ENCODE data around the gene SOCS7. TPM values are rescaled to one million over a fixed set of nuclear protein-coding genes. Genes with fewer than 3 reads are reported as not detected.

Gene SOCS7
- total RNA-seq, 1 experiment from 2014 or later: 29.2 TPM

GRCh38 chr17:38317081-38317480 is 34.6 kb upstream of the SOCS7 start:
- Mint-ChIP-seq H3K27ac (ENCODE audit: unreplicated experiment) (no peak overlapping the region), H3K4me3 (ENCODE audit: unreplicated experiment) (no peak overlapping the region), H3K36me3 (ENCODE audit: insufficient read depth, unreplicated experiment) (peaks cover 71% of the 10 kb centered on the region), H3K9me3 (ENCODE audit: unreplicated experiment) (no peaks in the 10 kb centered on the region), H3K27me3 (ENCODE audit: insufficient read depth, unreplicated experiment) (no peaks in the 10 kb centered on the region), H3K4me1 (ENCODE audit: low read depth, unreplicated experiment) (peaks cover 7% of the 10 kb centered on the region)
- no peak overlapping the region for H3K4me3 ChIP-seq (ENCODE audit: low read depth, low read length)
- peaks cover 6% of the 10 kb centered on the region; the same call in 1 of the 2 replicates for H3K36me3 ChIP-seq (ENCODE audit: control insufficient read depth, insufficient read depth, low read length)
- intact Hi-C loops (cut with micrococcal nuclease; ENCODE audit: unreplicated experiment): no loop called here
- no peak for DNase-seq
- ChIA-PET POLR2A (no interaction called here), CTCF (interaction anchor here (1.6 kb wide), 1 partner anchor 32 kb away, joined by 10 read pairs; no protein-coding TSS in a partner anchor)
- TF ChIP-seq, protein P1, sequence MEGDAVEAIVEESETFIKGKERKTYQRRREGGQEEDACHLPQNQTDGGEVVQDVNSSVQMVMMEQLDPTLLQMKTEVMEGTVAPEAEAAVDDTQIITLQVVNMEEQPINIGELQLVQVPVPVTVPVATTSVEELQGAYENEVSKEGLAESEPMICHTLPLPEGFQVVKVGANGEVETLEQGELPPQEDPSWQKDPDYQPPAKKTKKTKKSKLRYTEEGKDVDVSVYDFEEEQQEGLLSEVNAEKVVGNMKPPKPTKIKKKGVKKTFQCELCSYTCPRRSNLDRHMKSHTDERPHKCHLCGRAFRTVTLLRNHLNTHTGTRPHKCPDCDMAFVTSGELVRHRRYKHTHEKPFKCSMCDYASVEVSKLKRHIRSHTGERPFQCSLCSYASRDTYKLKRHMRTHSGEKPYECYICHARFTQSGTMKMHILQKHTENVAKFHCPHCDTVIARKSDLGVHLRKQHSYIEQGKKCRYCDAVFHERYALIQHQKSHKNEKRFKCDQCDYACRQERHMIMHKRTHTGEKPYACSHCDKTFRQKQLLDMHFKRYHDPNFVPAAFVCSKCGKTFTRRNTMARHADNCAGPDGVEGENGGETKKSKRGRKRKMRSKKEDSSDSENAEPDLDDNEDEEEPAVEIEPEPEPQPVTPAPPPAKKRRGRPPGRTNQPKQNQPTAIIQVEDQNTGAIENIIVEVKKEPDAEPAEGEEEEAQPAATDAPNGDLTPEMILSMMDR (IDR thresholded peaks at IDR 0.05; ENCODE audit: insufficient read depth in 1 of 2, low read depth in 1 of 2, low read length in 1 of 2, severe bottlenecking in 1 of 2, unreplicated experiment in 1 of 2): no peak
- peaks cover 9% of the 10 kb centered on the region; the same call in 1 of the 2 replicates for H3K4me1 ChIP-seq
- BruUV-seq (replicated peaks): no TSS peak
- H3K27me3 ChIP-seq (replicated peaks; ENCODE audit: control insufficient read depth, insufficient read depth, low read length): no peaks in the 10 kb centered on the region
- H3K9me3 ChIP-seq: no peaks in the 10 kb centered on the region

DNA sequence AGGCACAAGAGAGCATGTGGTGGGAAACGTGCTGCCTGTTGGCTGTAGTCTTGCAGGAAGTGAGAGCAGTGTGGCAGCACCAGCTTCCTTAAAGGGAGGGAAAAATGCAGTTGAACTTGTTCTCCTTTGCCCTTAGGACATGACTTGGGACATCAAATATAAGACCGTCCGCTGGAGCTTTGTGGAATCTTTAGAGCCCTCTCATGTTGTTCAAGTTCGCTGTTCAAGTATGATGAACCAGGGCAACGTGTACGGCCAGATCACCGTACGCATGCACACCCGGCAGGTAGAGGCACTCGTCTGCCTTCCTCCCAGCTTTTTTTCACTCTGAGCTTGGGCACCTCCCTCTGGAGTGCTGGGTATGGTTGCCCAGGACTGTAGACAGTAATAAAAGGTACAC is 31.2 kb upstream of the SOCS7 start:
- peak; percentile 70 to 79 for DNase-seq
- intact Hi-C loops (cut with micrococcal nuclease; ENCODE audit: unreplicated experiment): no loop called here
- H3K4me3 Mint-ChIP-seq (ENCODE audit: unreplicated experiment): peak overlapping the region; percentile 11
- TF ChIP-seq, protein P1 (IDR thresholded peaks at IDR 0.05; ENCODE audit: insufficient read depth in 1 of 2, low read depth in 1 of 2, low read length in 1 of 2, severe bottlenecking in 1 of 2, unreplicated experiment in 1 of 2): no peak
- H3K27ac Mint-ChIP-seq (ENCODE audit: unreplicated experiment): peak overlapping the region; percentile 34
- ChIA-PET POLR2A (interaction anchor here (0.6 to 0.7 kb wide), 2 partner anchors 31 to 64 kb away, joined by 4 to 6 read pairs; no protein-coding TSS in a partner anchor), CTCF (interaction anchor here (0.9 to 2.6 kb wide), 3 partner anchors 14 to 94 kb away, joined by 6 to 11 read pairs (median 7); no protein-coding TSS in a partner anchor)
- no peaks in the 10 kb centered on the region for H3K9me3 Mint-ChIP-seq (ENCODE audit: unreplicated experiment)
- Histone ChIP-seq H3K9me3 (no peaks in the 10 kb centered on the region), H3K27me3 (replicated peaks; ENCODE audit: control insufficient read depth, insufficient read depth, low read length) (no peaks in the 10 kb centered on the region), H3K36me3 (ENCODE audit: control insufficient read depth, insufficient read depth, low read length) (peaks cover 10% of the 10 kb centered on the region), H3K4me3 (ENCODE audit: low read depth, low read length) (no peak overlapping the region), H3K4me1 (peaks cover 30% of the 10 kb centered on the region)
- H3K27me3 Mint-ChIP-seq (ENCODE audit: insufficient read depth, unreplicated experiment): no peaks in the 10 kb centered on the region
- H3K4me1 Mint-ChIP-seq (ENCODE audit: low read depth, unreplicated experiment): peaks cover 16% of the 10 kb centered on the region
- no TSS peak for BruUV-seq (replicated peaks)
- peaks cover 62% of the 10 kb centered on the region for H3K36me3 Mint-ChIP-seq (ENCODE audit: insufficient read depth, unreplicated experiment)

DNA sequence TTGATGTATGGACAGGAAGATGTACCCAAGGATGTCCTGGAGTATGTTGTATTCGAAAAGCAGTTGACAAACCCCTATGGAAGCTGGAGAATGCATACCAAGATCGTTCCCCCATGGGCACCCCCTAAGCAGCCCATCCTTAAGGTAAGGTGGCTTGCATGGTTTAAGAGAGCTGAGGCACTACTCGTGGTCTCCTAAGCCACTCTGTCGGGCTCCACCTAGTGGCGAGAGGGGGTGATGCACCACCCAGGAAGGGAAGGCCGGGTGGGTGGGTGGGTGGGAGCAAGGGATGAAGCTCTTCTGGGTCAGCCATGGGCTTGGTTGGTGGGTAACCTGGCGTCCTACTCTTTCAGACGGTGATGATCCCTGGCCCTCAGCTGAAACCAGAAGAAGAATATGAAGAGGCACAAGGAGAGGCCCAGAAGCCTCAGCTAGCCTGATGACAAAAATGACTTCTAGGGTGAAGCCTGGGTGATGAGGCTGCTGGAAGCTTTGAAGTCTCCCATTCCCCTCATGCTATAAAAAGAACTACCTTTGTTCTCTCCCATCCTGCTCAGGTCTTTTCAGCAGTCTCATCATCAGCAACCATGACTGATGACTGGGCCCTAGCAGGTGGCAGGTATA is 29.4 kb upstream of the SOCS7 start:
- no peaks in the 10 kb centered on the region for H3K9me3 Mint-ChIP-seq (ENCODE audit: unreplicated experiment)
- Histone ChIP-seq H3K4me3 (ENCODE audit: low read depth, low read length) (no peak overlapping the region), H3K27me3 (replicated peaks; ENCODE audit: control insufficient read depth, insufficient read depth, low read length) (no peaks in the 10 kb centered on the region), H3K9me3 (no peaks in the 10 kb centered on the region), H3K4me1 (peaks cover 37% of the 10 kb centered on the region), H3K36me3 (ENCODE audit: control insufficient read depth, insufficient read depth, low read length) (peaks cover 10% of the 10 kb centered on the region)
- intact Hi-C loops (cut with micrococcal nuclease; ENCODE audit: unreplicated experiment): no loop called here
- CTCF ChIA-PET: interaction anchor here (0.6 to 2.6 kb wide), 7 partner anchors 11 to 418 kb away, joined by 3 to 12 read pairs (median 4); no protein-coding TSS in a partner anchor
- no peak overlapping the region for H3K4me3 Mint-ChIP-seq (ENCODE audit: unreplicated experiment)
- peak; percentile 74 to 82 for DNase-seq
- peaks cover 50% of the 10 kb centered on the region for H3K36me3 Mint-ChIP-seq (ENCODE audit: insufficient read depth, unreplicated experiment)
- H3K27me3 Mint-ChIP-seq (ENCODE audit: insufficient read depth, unreplicated experiment): no peaks in the 10 kb centered on the region
- POLR2A ChIA-PET: no interaction called here
- H3K4me1 Mint-ChIP-seq (ENCODE audit: low read depth, unreplicated experiment): peaks cover 25% of the 10 kb centered on the region
- H3K27ac Mint-ChIP-seq (ENCODE audit: unreplicated experiment): no peak overlapping the region
- TF ChIP-seq, protein P1 (IDR thresholded peaks at IDR 0.05; ENCODE audit: insufficient read depth in 1 of 2, low read depth in 1 of 2, low read length in 1 of 2, severe bottlenecking in 1 of 2, unreplicated experiment in 1 of 2): peak; percentile 83 to 85
- BruUV-seq (replicated peaks): no TSS peak

Measured in Caco-2 (cell line).